Ishikawa (cell line): ENCODE results near the gene TLE6.

ENCODE experiments used
- CEBPB ChIP-seq: IDR thresholded peaks from 2 replicates; pipeline ENCODE4 v1.6.1; 2012
- CREB1 ChIP-seq: IDR thresholded peaks from 2 replicates; pipeline ENCODE4 v1.6.1; 2012; ENCODE audit warnings: low read depth
- EGR1 ChIP-seq: IDR thresholded peaks from 2 replicates; pipeline ENCODE4 v1.6.1; 2012
- EP300 ChIP-seq: IDR thresholded peaks from 2 replicates; pipeline ENCODE4 v1.6.1; 2012; ENCODE audit warnings: borderline replicate concordance
- FOXM1 ChIP-seq: IDR thresholded peaks from 2 replicates; pipeline ENCODE4 v1.6.1; 2012; ENCODE audit warnings: low read depth, borderline replicate concordance
- NFIC ChIP-seq: IDR thresholded peaks from 2 replicates; pipeline ENCODE4 v1.6.1; 2012
- RAD21 ChIP-seq: IDR thresholded peaks from 2 replicates; pipeline ENCODE4 v1.6.1; 2012; ENCODE audit warnings: low read depth
- TAF1 ChIP-seq: IDR thresholded peaks from 2 replicates; pipeline ENCODE4 v1.6.1; 2012; ENCODE audit warnings: low read depth, mild to moderate bottlenecking
- TCF12 ChIP-seq: IDR thresholded peaks from 2 replicates; pipeline ENCODE4 v1.6.1; 2012; ENCODE audit warnings: low read depth
- TEAD4 ChIP-seq: IDR thresholded peaks from 2 replicates; pipeline ENCODE4 v1.6.1; 2012
- YY1 ChIP-seq: IDR thresholded peaks from 2 replicates; pipeline ENCODE4 v1.6.1; 2012; ENCODE audit warnings: low read depth
- ZBTB7A ChIP-seq: IDR thresholded peaks from 2 replicates; pipeline ENCODE4 v1.6.1; 2012; ENCODE audit warnings: low read depth
- TF ChIP-seq, protein P1 (sequence below): IDR thresholded peaks from 2 replicates; pipeline ENCODE4 v1.6.1; 2012
- TF ChIP-seq, protein P2 (sequence below): IDR thresholded peaks from 2 replicates; pipeline ENCODE4 v1.6.1; 2012
- TF ChIP-seq, protein P3 (sequence below): IDR thresholded peaks from 2 replicates; pipeline ENCODE4 v1.6.1; 2012; ENCODE audit warnings: low read depth, mild to moderate bottlenecking

The TLE6 gene

DNA sequence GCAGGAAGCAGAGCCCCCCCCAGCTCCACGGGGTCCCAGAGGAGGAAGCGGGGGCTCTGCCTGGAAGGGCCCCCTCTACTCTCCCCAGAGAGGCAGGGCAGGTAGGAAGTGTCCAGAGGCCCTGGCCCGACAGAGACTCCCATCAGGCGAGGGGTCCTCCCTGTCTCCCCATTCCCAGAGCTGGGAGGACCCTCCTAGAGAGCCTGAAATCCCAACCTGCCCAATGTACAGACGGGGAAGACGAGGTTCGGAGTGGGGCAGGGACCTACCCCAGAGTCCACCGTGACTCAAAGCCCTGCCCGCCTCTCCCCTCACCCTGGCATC is 50.6 kb downstream of the TLE6 start:
- TF ChIP-seq RAD21 = no peak
- TF ChIP-seq FOXM1 = no peak
- TF ChIP-seq EP300 = no peak
- TF ChIP-seq TEAD4 = no peak
- no peak for TF ChIP-seq CREB1
- TF ChIP-seq YY1 = no peak
- TF ChIP-seq, protein P1, sequence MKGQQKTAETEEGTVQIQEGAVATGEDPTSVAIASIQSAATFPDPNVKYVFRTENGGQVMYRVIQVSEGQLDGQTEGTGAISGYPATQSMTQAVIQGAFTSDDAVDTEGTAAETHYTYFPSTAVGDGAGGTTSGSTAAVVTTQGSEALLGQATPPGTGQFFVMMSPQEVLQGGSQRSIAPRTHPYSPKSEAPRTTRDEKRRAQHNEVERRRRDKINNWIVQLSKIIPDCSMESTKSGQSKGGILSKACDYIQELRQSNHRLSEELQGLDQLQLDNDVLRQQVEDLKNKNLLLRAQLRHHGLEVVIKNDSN = no peak
- TF ChIP-seq EGR1 = no peak
- no peak for TF ChIP-seq ZBTB7A
- no peak for TF ChIP-seq NFIC
- TF ChIP-seq CEBPB = no peak
- TF ChIP-seq TCF12 = no peak
- TF ChIP-seq, protein P2, sequence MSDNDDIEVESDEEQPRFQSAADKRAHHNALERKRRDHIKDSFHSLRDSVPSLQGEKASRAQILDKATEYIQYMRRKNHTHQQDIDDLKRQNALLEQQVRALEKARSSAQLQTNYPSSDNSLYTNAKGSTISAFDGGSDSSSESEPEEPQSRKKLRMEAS = no peak
- TF ChIP-seq, protein P3, sequence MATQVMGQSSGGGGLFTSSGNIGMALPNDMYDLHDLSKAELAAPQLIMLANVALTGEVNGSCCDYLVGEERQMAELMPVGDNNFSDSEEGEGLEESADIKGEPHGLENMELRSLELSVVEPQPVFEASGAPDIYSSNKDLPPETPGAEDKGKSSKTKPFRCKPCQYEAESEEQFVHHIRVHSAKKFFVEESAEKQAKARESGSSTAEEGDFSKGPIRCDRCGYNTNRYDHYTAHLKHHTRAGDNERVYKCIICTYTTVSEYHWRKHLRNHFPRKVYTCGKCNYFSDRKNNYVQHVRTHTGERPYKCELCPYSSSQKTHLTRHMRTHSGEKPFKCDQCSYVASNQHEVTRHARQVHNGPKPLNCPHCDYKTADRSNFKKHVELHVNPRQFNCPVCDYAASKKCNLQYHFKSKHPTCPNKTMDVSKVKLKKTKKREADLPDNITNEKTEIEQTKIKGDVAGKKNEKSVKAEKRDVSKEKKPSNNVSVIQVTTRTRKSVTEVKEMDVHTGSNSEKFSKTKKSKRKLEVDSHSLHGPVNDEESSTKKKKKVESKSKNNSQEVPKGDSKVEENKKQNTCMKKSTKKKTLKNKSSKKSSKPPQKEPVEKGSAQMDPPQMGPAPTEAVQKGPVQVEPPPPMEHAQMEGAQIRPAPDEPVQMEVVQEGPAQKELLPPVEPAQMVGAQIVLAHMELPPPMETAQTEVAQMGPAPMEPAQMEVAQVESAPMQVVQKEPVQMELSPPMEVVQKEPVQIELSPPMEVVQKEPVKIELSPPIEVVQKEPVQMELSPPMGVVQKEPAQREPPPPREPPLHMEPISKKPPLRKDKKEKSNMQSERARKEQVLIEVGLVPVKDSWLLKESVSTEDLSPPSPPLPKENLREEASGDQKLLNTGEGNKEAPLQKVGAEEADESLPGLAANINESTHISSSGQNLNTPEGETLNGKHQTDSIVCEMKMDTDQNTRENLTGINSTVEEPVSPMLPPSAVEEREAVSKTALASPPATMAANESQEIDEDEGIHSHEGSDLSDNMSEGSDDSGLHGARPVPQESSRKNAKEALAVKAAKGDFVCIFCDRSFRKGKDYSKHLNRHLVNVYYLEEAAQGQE = no peak

DNA sequence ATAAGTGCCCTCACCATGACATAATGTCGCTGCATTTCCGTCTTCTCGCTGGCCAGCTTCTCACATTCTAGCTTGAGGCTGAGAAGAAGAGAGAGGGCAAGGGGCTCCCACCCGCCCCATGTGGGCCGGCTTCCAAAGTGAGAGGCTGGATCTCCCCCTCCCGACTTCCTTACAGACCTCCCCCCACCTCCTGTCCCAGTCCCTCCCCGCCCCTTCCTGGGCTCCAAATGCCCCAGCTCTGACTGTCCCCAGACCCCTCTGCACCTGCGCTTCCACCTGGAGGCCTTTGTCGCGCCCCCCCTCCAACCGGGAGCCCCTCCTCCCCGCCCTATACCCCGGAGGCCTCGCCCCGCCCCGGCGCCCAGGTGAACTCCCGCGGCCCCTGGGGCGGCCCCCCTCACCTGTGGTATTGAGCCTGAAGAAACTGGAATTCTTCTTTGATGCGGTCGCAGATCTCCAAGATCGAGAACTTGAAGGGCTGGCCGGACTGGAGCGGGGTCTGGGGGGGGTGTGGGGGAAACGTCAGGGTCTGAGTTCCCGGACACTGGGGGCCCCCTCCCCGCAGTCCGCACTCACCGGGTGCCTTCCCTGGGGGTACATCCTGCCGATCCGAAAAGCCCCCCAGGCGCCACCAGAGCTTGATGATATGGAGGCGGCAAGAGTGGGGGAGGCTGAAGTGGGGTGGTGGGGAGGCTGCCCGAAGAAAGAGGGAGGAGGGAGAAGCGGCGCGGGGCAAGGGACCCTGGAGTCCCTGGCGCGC is 51.1 kb downstream of the TLE6 start:
- TF ChIP-seq, protein P2 = no peak
- no peak for TF ChIP-seq CREB1
- no peak for TF ChIP-seq TCF12
- no peak; the same call in 1 of the 2 replicates for TF ChIP-seq ZBTB7A
- TF ChIP-seq, protein P3 = no peak
- no peak for TF ChIP-seq TAF1
- TF ChIP-seq RAD21 = no peak

DNA sequence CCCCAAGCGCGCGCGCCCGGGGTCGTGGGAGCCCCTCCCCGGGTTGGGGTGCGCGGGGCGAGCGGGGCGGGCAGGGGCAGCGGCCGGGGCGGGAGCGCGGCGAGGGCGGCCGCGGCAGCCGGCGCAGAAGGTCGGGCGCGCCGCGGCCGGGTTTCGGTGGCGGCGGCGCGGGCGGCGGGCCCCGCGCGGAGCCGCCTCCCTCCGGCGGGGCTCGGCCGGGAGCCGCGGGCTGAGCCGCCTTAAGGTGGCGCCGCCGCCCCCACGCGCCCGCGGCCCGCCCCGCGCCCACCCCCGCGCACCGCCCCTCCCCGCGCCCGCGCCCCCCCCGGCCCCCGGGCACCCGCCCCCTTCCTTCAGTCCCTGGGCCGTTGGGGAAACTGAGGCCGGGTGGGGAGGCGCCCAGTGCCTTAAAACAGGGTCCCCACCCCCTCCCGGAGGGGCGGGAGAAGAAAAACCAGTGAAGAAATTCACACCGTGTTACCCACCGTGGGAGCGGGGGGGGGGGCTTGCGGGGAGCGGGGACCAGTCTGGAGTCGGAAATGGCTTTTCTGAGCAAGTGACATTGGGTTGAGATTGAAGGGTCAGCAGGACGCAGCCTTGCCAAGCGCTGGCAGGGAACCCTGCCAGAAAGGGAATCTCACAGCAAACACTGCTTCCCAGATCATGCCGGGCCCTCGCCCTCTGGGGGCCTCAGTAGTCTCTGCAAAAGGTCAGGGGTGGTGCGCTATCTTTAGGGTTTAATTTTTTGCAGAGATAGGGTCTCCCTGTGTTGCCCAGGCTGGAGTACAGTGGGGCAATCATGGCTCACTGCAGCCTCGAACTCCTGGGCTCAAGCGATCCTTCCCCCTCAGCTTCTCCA is 51.9 kb downstream of the TLE6 start, which contains the start of gene TLE2:
TLE2 (minus strand) TSS at position 216 of the 859 bp plus-strand sequence. CDS start 376 bp downstream, outside the sequence.
- TF ChIP-seq RAD21 (no peak), TEAD4 (no peak), TAF1 (no peak), EGR1 (no peak), FOXM1 (no peak), CEBPB (no peak), YY1 (no peak), NFIC (no peak), CREB1 (no peak), ZBTB7A (no peak), TCF12 (no peak), EP300 (no peak)
- TF ChIP-seq, protein P1 = no peak
- TF ChIP-seq, protein P3 = no peak
- TF ChIP-seq, protein P2 = no peak

DNA sequence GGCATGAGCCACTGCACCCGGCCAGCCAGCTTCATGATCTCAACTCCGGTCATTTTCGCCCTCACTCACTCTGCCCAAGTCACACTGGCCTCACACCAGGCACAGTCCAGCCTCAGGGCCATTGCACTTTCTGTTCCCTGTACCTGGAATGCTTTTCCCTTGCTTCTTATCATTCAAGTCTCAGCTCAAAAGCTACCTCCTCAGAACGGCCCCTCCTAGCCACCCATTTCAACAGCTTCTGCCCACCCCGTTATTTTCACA is 54.2 kb downstream of the TLE6 start:
- TF ChIP-seq EP300 (no peak), TCF12 (no peak), EGR1 (no peak), TEAD4 (no peak), FOXM1 (no peak), TAF1 (no peak), RAD21 (no peak), CREB1 (no peak), NFIC (no peak), YY1 (no peak), CEBPB (no peak), ZBTB7A (no peak)
- TF ChIP-seq, protein P3 = no peak
- TF ChIP-seq, protein P2 = no peak
- TF ChIP-seq, protein P1 = no peak
